NCI-H510A treated with DMSO at 0.1 percent for 48 hours (cell line): ENCODE measurements around the gene NSUN6.
A peak's percentile ranks its signal among the peaks of the same experiment; 100 is the strongest.

Source experiments
- DNase-seq: peaks from one replicate; lab custom pipeline; 2025; lab: John Stamatoyannopoulos, UW

NSUN6 gene

GRCh38 chr10:18557960-18558359 lies 93.4 kb downstream of the NSUN6 start:
- DNase-seq = no peak

- no peak for DNase-seq
Measured at GRCh38 chr10:18556522-18557147, 94.8 kb downstream of the NSUN6 start.

DNA sequence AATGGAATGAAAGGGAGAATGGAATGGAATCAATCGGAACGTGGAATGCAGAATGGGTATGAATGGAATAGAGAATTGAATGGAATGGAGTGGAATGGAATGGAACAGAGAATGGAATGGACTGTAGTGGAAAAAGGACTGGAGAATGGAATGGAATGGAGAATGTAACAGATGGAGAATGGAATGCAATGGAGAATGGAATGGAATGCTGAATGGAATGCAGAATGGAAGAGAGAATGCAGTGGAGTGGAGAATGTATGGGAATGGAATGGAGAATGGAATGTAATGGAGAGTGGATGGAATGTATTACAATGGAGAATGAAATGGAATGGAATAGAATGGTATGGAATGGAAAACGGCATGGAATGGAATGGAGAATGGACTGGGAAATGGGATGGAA lies 96.9 kb downstream of the NSUN6 start:
- DNase-seq = no peak

DNA sequence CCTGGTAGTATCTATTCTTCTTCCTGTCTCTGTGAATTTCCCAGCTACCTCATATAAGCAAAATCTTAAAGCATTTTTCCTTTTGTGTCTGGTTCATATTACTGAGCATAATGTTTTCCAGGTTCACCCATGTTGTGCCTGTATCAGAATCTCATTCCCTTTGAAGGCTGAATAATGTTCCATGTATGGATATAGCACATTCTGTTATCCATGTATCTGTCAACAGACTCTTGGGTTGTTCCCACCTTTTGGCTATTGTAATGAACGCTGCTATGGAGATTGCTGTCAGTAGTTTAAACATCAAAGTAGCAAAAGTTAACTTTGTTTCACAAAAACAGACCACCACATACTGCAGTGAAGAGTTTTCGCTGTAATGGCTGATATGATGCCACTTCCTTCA lies 99.9 kb downstream of the NSUN6 start:
- DNase-seq = no peak

DNA sequence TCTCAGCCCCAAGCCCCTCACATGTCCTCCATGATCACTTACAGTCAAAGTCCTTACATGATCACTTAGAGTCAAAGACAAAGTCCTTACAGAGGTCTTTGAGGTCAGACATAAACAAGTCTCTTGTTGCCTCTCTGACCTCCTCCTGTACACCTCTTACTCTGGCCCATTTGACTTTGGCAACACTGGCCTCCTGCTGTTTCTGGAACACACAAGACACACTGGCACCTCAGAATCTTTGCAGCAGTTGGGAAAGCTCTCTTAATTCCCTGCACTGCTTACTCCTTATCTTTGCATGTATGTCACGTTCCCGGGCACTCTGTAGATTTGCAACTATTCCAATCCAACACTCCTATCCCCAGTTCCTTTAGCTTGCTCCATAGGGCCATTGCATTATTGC lies 102.3 kb downstream of the NSUN6 start:
- DNase-seq = no peak

DNA sequence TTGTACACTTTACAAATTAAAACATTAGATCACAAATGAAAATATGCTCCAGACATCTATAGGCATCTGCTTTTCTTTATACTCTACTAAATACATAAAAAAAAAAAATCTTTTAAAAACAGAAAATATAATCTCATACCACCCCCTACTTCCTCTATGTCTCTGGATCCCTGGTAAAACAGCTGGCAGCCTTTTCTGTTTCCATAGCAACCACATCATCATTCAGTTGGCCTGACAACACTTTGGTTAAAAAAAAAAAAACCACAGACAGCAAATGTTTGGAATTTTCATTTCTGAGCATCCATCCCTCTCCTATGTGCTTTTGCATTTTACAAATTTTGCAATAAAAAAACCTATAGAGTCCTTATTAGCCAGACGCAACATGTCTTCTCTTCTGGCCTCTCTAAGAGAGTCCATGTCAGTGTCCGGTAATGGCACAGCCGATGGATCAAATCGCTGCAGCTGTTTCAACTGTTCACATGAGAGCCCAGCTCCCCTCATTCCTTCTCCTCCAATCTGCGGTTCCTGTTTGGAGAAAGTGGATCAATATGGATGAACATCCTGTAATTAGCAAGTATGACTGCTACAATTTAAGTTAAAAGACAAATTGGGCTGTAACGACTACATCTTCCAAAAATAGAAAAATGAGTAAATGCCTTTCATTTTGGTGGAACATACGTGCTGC lies 105.6 kb downstream of the NSUN6 start:
- DNase-seq = no peak

DNA sequence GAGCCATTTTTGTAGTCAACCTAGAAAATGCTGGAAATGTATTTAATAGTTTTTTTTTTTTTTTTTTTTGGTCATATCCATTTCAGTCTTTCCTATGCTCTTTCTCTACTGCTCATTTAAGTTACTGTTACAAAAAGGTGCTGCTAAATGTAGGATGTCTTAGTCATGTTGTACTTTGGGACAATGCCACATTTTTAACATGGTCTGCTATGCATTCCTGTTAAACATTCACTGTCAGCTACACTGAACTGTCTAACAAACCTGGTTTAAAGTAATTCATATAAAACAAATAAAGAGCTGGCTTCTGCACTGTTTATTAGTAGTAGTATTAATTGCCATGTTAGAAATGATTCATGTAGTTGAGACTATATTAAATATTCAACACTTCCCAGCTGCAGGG lies 108.6 kb downstream of the NSUN6 start:
- no peak for DNase-seq

- DNase-seq = no peak
Measured at GRCh38 chr10:18540195-18540594, 111.2 kb downstream of the NSUN6 start.

- DNase-seq = no peak
Measured at GRCh38 chr10:18539335-18539734, 112.1 kb downstream of the NSUN6 start.

DNA sequence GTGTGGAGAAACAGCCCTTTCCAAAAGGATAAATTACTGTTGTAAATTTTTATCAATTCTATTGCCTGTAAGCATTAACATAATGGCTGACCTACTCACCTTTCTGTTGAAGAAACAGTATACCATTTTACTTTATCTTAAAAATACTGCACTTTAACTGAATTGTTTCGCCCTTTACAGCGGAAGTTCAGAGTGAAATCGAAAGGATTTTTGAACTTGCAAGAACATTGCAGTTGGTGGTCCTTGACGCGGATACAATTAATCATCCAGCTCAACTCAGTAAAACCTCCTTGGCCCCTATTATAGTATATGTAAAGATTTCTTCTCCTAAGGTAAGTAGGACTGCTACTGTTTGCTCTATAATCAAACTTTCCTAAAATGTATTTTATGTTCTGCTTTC lies 117.5 kb downstream of the NSUN6 start:
- DNase-seq = no peak

- no peak for DNase-seq
Measured at GRCh38 chr10:18532881-18533535, 118.4 kb downstream of the NSUN6 start.

DNA sequence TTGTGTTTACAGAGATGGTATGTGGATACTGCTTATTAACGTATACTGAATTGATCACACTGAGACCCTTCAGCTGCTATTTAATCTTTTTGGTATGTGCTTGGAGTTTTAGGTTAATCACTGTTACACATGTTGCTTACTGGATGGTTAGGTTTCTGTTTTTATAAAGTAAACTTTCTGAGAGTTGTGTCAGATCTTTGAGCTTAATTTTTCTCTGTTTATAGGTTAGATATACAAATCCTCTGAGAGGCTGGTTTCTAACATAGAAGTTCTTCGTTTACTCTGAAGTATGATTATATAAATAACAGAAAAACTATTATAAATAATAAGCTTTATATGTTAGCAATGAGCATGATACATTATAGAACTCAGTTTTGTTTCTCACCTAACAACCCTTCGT lies 123.1 kb downstream of the NSUN6 start:
- no peak for DNase-seq

GRCh38 chr10:18527687-18528086 lies 123.7 kb downstream of the NSUN6 start:
- DNase-seq = no peak

DNA sequence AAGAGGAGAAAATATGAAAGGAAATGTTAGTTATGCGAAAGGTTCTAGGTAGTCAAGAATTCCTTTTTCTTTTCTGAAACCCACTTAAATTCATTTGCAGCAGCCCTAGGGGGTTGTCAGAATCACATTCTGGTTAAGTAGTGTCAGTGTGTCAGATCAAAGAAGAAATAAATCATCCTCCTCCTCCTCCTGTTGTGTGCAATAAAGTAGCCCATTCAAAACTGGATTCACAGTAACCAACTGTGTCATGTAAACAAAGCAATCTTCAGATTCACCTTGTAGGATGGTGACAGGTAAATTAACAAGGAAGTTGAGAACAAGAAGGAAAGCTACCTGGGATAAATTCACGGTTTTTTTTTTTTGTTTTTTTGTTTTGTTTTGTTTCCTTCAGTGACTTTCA lies 127.5 kb downstream of the NSUN6 start:
- DNase-seq = no peak

GRCh38 chr10:18523025-18523424 lies 128.4 kb downstream of the NSUN6 start:
- no peak for DNase-seq

GRCh38 chr10:18516851-18517250 lies 134.5 kb downstream of the NSUN6 start:
- DNase-seq = no peak

- no peak for DNase-seq
Measured at GRCh38 chr10:18514537-18514936, 136.8 kb downstream of the NSUN6 start.

GRCh38 chr10:18508587-18508986 lies 142.8 kb downstream of the NSUN6 start:
- no peak for DNase-seq

GRCh38 chr10:18505456-18506118 lies 145.8 kb downstream of the NSUN6 start:
- DNase-seq = no peak

- DNase-seq = no peak
Measured at GRCh38 chr10:18504161-18504560, 147.2 kb downstream of the NSUN6 start.

DNA sequence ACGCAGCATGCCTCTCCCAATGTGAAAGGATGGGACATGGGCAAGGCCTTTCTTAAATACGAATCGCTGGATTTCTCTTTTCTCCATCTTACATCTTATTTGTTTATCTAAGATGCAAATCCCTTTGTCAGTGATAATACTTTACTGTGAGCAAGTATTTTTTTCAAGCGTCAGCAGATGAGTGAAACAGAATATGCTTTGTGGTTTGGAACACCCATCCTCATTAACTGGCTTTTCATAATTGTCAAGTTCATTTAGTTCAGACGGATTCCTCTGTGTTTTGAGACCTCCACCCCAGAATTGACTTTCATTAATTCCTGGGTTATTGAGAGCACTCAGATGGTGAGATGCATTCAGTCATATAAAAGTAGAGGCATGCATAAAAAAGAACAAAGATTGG lies 149.8 kb downstream of the NSUN6 start:
- no peak for DNase-seq

- no peak for DNase-seq
Measured at GRCh38 chr10:18501198-18501597, 150.2 kb downstream of the NSUN6 start.

DNA sequence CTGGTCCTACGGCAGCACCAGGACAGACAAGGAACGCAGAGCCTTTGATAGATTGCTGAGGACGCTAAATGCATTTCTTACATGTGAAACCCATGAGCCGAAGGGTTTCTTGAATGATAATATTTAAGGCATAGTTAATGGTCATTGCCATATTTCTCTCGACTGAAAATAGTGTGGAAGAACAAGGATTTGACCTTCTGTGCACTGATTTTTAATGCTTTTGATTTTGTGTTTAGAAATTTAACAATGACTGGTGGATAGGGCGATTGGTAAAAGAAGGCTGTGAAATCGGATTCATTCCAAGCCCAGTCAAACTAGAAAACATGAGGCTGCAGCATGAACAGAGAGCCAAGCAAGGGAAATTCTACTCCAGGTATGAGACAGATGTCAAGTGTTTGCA lies 150.8 kb downstream of the NSUN6 start:
- DNase-seq = peak; percentile 7
